HT1080 (cell line): ENCODE results near the gene TRIM9. TPM values are rescaled to one million over a fixed set of nuclear protein-coding genes. Genes with fewer than 3 reads are reported as not detected.

Experiments
- DNase-seq: peaks from one replicate; pipeline ENCODE4 v3.0.0-alpha.2; 2015; ENCODE audit warnings: low read depth
- polyA plus RNA-seq, 2 experiments: library from polyadenylated mRNA; depleted of rRNA; stranded (reverse); fragments of >200 nt; gene quantifications; 2 replicates each; pipeline ENCODE4 v1.2.3, GENCODE V29; 2015
- total RNA-seq: library from RNA; depleted of rRNA; stranded (reverse); fragments of >200 nt; shearing (Covaris generic); gene quantifications from 2 replicates; pipeline ENCODE4 v1.2.3, GENCODE V29; 2014; rRNA removed

TRIM9 gene
- 0.53 and 1.8 TPM in 2 replicates for total RNA-seq
- polyA plus RNA-seq (2015; cell fraction: cytosol; rRNA removed) = 0.84 and 0.92 TPM in 2 replicates
- polyA plus RNA-seq (2015; cell fraction: nucleus; rRNA removed) = 2.0 and 2.1 TPM in 2 replicates

GRCh38 chr14:51094901-51095853 is at the start of gene TRIM9:
TRIM9 (minus strand) TSS chr14:51095105; CDS start chr14:51094939, 166 bp downstream.
- peak; percentile 99 for DNase-seq

DNA sequence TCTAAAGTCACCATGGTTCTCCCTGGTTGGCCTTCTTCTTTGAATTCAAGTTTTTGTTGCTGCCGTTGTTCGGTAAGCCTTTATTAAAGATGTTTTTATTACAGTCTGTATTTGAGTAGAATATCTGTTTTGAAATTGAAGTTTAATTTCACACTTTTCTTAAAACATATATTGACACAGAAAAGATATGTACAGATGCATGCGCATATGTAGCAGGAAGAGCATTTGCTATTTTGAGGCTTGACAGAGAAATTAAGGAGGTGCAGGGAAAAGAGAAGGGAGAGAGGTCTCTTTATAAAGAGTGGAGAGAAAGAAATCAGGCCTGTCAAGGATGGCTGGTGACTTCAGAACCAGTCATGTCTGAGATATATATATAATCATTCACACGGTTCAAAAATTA is 46.0 kb upstream of the TRIM9 start:
- no peak for DNase-seq

- DNase-seq = no peak
Observed at GRCh38 chr14:51140338-51140737, 45.4 kb upstream of the TRIM9 start.

DNA sequence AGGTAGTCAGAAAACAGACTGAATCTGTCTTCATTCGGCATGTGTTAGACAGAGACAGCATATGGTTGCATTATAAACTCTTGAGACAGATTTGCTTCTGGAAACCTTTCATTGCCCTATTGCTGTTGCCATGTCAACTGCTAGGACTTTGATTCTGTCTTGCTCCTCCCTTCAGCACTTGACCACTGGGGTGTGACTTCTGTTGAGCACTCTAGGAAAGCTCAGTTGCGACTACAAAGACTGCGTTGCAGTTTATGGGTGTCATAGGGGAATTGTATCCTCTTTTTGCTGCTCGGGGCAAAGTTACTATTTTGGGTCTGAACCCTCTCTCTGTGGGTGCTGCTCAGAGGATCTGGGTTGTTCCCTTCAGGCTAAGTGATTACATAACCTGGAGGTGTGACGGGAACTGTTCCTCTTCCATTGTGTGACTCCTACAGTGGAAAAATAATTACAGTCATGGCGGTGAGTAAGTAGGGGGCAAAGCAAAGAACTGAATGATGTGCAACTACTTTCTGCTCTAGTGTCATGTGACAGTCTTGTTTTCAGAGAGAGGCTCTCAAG is 44.3 kb upstream of the TRIM9 start:
- peak; percentile 3 for DNase-seq

- no peak for DNase-seq
Observed at GRCh38 chr14:51138404-51139103, 43.6 kb upstream of the TRIM9 start.

DNA sequence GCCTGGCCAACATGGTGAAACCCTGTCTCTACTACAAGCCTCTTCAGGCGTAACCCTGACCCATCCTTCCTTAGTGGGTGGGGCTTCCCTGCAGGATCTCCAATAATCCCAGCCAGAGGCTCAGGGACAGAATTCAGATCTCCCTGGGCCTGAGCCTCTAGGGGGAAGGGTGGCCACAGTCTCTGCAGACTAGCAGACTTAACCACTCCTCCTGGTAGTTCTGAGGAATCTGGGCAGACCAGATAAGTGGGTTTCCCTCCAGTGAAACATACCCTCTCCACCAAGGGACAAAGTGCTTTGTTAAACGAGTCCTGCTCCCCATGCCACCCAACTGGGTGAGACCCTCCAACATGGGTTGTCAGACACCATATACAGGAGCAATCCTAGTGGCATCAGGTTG is 36.6 kb upstream of the TRIM9 start:
- DNase-seq = no peak

- DNase-seq = peak; percentile 31
Observed at GRCh38 chr14:51129130-51129529, 34.2 kb upstream of the TRIM9 start.

GRCh38 chr14:51124029-51124428 is 29.1 kb upstream of the TRIM9 start:
- DNase-seq = no peak

- DNase-seq = no peak
Observed at GRCh38 chr14:51121096-51121495, 26.2 kb upstream of the TRIM9 start.

GRCh38 chr14:51119411-51120051 is 24.6 kb upstream of the TRIM9 start:
- DNase-seq = no peak

DNA sequence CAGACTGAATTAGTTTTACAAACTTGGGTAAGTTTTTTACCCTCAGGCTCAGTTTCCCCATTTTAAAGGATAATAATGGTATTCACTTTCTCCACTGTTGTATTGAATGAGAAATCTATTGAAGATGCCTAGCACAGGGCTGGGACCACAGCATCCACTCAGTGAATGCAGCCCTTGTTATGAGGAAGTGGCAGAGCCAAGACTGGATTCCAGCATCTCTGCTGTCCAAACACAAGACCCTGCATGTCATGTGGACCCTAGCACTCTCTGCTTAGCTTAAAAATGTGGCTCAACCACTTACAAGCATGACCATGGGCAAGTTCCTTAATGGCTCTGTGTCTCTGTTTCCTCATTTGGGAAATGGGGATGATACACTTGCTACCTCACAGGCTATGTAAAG is 24.1 kb upstream of the TRIM9 start:
- no peak for DNase-seq

DNA sequence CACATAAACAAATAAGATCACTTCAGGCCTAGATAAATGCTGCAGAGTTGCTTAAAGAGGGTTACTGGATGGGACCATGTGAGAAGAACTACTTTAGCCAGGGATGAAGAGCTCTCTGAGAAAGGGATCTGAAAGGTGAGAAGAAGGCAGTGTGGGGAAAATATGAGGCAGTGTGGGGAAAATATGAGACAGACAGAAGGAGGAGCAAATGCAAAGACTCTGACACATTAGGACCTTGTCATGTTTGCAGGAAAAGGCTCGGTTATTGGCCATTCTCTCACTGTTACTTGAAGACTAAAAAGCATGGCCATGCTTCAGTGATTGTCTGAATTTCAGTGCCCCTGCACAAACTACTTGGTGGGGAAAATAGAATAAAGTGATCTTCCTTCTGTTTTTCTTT is 22.7 kb upstream of the TRIM9 start:
- DNase-seq = no peak

- no peak for DNase-seq
Observed at GRCh38 chr14:51116682-51117081, 21.8 kb upstream of the TRIM9 start.

DNA sequence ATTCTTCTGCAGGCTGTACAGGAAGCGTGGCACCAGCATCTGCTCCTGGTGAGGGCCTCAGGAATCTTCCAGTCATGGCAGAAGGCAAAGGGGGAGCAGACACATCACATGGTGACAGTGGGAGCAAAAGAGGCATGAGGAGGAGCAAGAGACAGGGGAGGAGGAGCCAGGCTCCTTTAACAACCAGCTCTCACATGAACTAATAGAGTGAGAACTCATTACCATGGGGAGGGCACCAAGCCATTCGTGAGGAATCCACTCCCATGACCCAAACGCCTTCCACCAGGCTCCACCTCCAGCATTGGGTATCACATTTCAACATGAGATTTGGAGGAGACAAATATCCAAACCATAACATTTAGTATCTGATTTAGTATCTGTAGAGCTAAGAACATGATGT is 14.7 kb upstream of the TRIM9 start:
- DNase-seq = no peak

DNA sequence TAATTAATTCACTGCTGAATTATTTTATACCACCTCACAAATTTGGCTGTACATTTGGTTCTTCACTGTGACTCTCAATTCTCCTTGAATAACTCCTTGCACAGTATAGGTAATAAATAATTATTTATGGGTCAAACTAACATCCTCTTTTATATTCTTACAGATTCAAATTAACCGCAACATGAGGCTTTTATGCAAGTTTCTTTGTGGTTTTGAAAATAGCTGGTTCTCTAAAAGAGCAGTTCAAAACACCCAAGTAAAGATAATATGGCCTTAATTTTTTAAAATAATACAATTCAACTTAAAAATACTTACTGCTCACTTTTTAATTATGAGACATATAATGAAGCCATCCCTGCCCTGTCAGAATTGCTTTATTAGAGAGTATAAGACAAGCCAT is 12.9 kb upstream of the TRIM9 start:
- DNase-seq = no peak

GRCh38 chr14:51104467-51104866 is 9.6 kb upstream of the TRIM9 start:
- no peak for DNase-seq

GRCh38 chr14:51097287-51097686 is 2.4 kb upstream of the TRIM9 start:
- no peak for DNase-seq

GRCh38 chr14:51096870-51097269 is 2.0 kb upstream of the TRIM9 start:
- DNase-seq = no peak

DNA sequence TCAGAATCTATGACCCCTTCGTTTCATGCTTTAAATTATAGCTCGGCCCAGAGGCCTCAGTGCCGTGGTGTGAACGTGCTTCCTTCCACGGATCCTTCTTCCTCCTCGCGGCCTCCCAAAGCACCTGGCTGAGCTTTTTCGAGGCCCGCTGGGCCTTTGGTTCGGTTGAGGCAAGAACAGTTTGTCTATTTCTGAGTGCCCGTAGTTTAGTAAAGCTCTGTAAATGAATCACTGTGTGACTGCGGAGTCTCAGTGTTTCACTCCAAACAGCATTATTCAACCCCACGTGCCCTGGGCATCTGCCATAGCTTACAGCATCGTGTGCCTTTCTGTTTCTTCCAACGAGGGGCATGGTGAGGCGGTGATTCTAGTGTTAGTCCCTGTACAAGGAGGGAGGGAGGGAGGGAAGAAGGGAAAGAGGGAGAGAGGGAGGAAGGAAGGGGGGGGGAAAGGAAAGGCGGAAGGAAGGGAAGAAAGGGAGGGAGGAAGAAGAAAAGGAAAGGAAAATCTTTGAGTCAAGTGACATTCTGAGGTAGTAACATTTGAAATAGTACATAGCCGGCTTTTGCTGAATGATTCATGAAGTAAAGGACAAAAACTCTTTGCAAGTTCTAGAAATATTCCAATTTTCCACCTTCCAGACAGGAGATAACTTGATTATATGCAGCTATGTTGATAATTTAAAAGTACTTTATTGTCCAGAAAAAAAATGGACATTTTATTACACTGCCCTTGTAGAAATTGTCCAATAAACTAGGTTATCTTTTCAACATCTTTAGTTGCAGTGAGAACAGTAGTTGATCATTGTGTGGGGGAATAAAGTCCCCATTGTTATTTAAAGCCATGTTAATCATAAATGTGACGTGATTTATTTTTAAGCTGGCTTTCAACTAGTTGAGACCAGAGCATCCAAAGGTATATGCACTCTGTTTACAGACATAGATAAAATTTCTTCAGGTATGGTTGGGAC is 1.2 kb upstream of the TRIM9 start:
- peak; percentile 45 for DNase-seq

DNA sequence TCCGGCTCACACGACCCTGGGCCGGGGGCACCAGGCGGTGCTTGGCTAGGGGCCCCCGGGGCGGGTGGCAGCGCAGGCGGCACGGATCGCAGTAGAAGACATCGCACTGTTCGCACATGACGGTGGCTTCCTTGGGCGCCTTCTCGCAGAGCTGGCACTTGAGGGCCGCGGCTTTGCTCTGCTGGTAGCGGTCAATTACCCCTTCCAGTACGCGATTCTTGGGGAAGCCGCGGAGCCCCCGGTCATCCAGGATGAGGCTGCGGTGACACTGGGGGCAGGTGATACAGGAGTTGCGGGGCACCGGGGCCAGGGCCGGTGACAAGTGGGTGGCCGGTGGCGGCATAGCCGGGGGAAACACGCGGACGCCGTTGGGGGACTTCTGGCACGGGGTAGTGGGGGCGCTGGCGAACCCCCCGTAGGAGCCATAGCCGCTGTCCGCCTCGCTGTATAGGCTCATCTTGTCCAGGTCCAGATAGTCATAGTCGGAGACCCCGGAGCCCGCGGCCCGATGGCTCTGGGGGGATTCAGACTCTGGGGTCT is 553 bp downstream of the TRIM9 start:
- DNase-seq = no peak
